HEK293 (cell line): ENCODE results near the gene BRMS1.

Experiments
- BCL11A ChIP-seq: fragments of 450-650 bp; formaldehyde crosslinking; IDR thresholded peaks from 2 replicates; pipeline ENCODE4 v1.5.1; 2016; ENCODE audit warnings: low read depth, missing biosample characterization, missing genetic modification characterization
- KLF9 ChIP-seq: fragments of 450-650 bp; formaldehyde crosslinking; IDR thresholded peaks from 2 replicates; pipeline ENCODE4 v1.5.1; 2016; ENCODE audit warnings: missing biosample characterization, missing genetic modification characterization, low read depth
- ZBTB21 ChIP-seq: fragments of 450-650 bp; formaldehyde crosslinking; IDR thresholded peaks from 2 replicates; pipeline ENCODE4 v1.5.1; 2017; ENCODE audit warnings: missing biosample characterization, missing genetic modification characterization
- ZNF140 ChIP-seq: fragments of 450-650 bp; formaldehyde crosslinking; IDR thresholded peaks from 2 replicates; pipeline ENCODE4 v1.5.1; 2016; ENCODE audit warnings: missing biosample characterization, missing genetic modification characterization
- ZNF311 ChIP-seq: fragments of 450-650 bp; formaldehyde crosslinking; IDR thresholded peaks from 2 replicates; pipeline ENCODE4 v1.5.1; 2017; ENCODE audit warnings: missing biosample characterization, missing genetic modification characterization, borderline replicate concordance
- ZNF510 ChIP-seq: fragments of 450-650 bp; formaldehyde crosslinking; IDR thresholded peaks from 2 replicates; pipeline ENCODE4 v1.5.1; 2018; ENCODE audit warnings: mild to moderate bottlenecking, missing genetic modification characterization, missing biosample characterization; ENCODE audit not compliant: insufficient replicate concordance
- ZNF624 ChIP-seq: fragments of 450-650 bp; formaldehyde crosslinking; IDR thresholded peaks from 2 replicates; pipeline ENCODE4 v1.5.1; 2017; ENCODE audit warnings: missing biosample characterization, missing genetic modification characterization
- ZNF629 ChIP-seq: fragments of 450-650 bp; formaldehyde crosslinking; IDR thresholded peaks from 2 replicates; pipeline ENCODE4 v1.5.1; 2017; ENCODE audit warnings: missing biosample characterization, missing genetic modification characterization
- ZNF707 ChIP-seq: fragments of 450-650 bp; formaldehyde crosslinking; IDR thresholded peaks from 2 replicates; pipeline ENCODE4 v1.5.1; 2016; ENCODE audit warnings: missing biosample characterization, missing genetic modification characterization
- ZSCAN5A ChIP-seq: fragments of 450-650 bp; formaldehyde crosslinking; IDR thresholded peaks from 2 replicates; pipeline ENCODE4 v1.5.1; 2016; ENCODE audit warnings: missing biosample characterization, missing genetic modification characterization
- ZXDB ChIP-seq: fragments of 450-650 bp; formaldehyde crosslinking; IDR thresholded peaks from 2 replicates; pipeline ENCODE4 v1.5.1; 2016; ENCODE audit warnings: missing biosample characterization, missing genetic modification characterization
- TF ChIP-seq, protein P1 (sequence below): fragments of 450-650 bp; formaldehyde crosslinking; IDR thresholded peaks from 2 replicates; pipeline ENCODE4 v1.5.1; 2016; ENCODE audit warnings: missing biosample characterization, missing genetic modification characterization
- TF ChIP-seq, protein P2 (sequence below): fragments of 450-650 bp; formaldehyde crosslinking; IDR thresholded peaks from 2 replicates; pipeline ENCODE4 v1.5.1; 2016; ENCODE audit warnings: missing biosample characterization, missing genetic modification characterization

GRCh38 chr11:66314186-66314501 lies 30.8 kb downstream of the BRMS1 start:
- TF ChIP-seq ZNF140 (tag by site-specific recombination) (no peak), ZSCAN5A (tag by site-specific recombination) (no peak), ZNF624 (tag by site-specific recombination) (no peak), ZXDB (no peak), ZBTB21 (tag by site-specific recombination) (no peak), BCL11A (tag by site-specific recombination) (no peak), ZNF707 (tag by site-specific recombination) (no peak), ZNF311 (tag by site-specific recombination) (no peak), ZNF510 (tag by site-specific recombination) (no peak), KLF9 (tag by site-specific recombination) (no peak), ZNF629 (tag by site-specific recombination) (no peak)
- TF ChIP-seq, protein P1, sequence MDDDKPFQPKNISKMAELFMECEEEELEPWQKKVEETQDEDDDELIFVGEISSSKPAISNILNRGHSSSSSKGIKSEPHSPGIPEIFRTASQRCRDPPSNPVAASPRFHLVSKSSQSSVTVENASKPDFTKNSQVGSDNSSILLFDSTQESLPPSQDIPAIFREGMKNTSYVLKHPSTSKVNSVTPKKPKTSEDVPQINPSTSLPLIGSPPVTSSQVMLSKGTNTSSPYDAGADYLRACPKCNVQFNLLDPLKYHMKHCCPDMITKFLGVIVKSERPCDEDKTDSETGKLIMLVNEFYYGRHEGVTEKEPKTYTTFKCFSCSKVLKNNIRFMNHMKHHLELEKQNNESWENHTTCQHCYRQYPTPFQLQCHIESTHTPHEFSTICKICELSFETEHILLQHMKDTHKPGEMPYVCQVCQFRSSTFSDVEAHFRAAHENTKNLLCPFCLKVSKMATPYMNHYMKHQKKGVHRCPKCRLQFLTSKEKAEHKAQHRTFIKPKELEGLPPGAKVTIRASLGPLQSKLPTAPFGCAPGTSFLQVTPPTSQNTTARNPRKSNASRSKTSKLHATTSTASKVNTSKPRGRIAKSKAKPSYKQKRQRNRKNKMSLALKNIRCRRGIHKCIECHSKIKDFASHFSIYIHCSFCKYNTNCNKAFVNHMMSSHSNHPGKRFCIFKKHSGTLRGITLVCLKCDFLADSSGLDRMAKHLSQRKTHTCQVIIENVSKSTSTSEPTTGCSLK (tag by site-specific recombination) = no peak
- TF ChIP-seq, protein P2, sequence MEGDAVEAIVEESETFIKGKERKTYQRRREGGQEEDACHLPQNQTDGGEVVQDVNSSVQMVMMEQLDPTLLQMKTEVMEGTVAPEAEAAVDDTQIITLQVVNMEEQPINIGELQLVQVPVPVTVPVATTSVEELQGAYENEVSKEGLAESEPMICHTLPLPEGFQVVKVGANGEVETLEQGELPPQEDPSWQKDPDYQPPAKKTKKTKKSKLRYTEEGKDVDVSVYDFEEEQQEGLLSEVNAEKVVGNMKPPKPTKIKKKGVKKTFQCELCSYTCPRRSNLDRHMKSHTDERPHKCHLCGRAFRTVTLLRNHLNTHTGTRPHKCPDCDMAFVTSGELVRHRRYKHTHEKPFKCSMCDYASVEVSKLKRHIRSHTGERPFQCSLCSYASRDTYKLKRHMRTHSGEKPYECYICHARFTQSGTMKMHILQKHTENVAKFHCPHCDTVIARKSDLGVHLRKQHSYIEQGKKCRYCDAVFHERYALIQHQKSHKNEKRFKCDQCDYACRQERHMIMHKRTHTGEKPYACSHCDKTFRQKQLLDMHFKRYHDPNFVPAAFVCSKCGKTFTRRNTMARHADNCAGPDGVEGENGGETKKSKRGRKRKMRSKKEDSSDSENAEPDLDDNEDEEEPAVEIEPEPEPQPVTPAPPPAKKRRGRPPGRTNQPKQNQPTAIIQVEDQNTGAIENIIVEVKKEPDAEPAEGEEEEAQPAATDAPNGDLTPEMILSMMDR (tag by site-specific recombination) = no peak
